ENCODE results near the gene RPH3AL. TPM values are rescaled to one million over a fixed set of nuclear protein-coding genes. Genes with fewer than 3 reads are reported as not detected.

Gene RPH3AL
- total RNA-seq, 1 donor from 2014 or later: 16.9 TPM

DNA sequence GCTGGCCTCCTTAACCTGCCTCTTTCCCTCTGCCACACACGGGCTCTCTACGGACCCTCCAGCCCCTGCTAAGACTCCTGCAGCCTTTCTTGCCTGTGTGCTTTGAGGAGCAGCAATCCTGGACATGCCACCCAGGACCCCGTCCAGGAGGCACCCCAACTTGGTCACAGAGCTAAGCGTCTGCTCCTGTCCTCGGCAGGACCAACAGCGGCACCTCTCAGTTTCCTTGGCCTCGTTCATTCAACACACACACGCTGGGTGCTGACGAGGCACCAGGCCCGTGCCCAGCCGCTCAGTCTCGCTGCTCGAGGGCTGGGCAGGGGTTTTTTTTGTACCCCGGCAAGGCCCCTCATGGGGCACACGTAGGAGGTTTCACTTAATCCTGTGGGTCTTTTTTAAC is 15.2 kb downstream of the RPH3AL start:
- Mint-ChIP-seq H3K27me3 (ENCODE audit: low read depth) (peaks cover 2% of the 10 kb centered on the region), H3K36me3 (no peaks in the 10 kb centered on the region), H3K4me1 (peaks cover 45% of the 10 kb centered on the region), H3K4me3 (no peak overlapping the region), H3K9me3 (no peaks in the 10 kb centered on the region), H3K27ac (no peak overlapping the region)
- no peak for DNase-seq (ENCODE audit: low spot score in 2 of 2, unreplicated experiment in 2 of 2)
- TF ChIP-seq, protein P1, sequence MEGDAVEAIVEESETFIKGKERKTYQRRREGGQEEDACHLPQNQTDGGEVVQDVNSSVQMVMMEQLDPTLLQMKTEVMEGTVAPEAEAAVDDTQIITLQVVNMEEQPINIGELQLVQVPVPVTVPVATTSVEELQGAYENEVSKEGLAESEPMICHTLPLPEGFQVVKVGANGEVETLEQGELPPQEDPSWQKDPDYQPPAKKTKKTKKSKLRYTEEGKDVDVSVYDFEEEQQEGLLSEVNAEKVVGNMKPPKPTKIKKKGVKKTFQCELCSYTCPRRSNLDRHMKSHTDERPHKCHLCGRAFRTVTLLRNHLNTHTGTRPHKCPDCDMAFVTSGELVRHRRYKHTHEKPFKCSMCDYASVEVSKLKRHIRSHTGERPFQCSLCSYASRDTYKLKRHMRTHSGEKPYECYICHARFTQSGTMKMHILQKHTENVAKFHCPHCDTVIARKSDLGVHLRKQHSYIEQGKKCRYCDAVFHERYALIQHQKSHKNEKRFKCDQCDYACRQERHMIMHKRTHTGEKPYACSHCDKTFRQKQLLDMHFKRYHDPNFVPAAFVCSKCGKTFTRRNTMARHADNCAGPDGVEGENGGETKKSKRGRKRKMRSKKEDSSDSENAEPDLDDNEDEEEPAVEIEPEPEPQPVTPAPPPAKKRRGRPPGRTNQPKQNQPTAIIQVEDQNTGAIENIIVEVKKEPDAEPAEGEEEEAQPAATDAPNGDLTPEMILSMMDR (IDR thresholded peaks at IDR 0.05; ENCODE audit: unreplicated experiment): no peak

DNA sequence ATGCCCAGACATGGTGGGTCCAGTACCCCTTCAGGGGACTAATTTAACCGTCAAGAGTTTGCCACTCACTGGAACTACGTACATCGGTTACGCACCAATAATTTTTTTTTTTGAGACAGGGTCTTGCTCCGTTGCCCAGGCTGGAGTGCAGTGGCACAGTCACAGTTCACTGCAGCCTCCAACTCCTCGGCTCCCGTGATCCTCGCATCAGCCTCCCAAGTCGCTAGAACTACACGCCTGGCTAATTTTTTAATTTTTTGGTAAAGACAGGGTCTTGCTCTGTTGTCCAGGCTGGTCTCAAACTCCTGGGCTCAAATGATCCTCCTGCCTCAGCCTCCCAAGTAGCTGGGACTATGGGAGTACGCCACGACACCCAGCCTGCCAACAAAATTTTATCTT is 15.6 kb downstream of the RPH3AL start:
- H3K4me1 Mint-ChIP-seq: peaks cover 49% of the 10 kb centered on the region
- H3K9me3 Mint-ChIP-seq: no peaks in the 10 kb centered on the region
- no peak overlapping the region for H3K4me3 Mint-ChIP-seq
- TF ChIP-seq, protein P1 (IDR thresholded peaks at IDR 0.05; ENCODE audit: unreplicated experiment): no peak
- H3K36me3 Mint-ChIP-seq: no peaks in the 10 kb centered on the region
- peaks cover 2% of the 10 kb centered on the region for H3K27me3 Mint-ChIP-seq (ENCODE audit: low read depth)
- no peak for DNase-seq (ENCODE audit: low spot score in 2 of 2, unreplicated experiment in 2 of 2)
- H3K27ac Mint-ChIP-seq: no peak overlapping the region

DNA sequence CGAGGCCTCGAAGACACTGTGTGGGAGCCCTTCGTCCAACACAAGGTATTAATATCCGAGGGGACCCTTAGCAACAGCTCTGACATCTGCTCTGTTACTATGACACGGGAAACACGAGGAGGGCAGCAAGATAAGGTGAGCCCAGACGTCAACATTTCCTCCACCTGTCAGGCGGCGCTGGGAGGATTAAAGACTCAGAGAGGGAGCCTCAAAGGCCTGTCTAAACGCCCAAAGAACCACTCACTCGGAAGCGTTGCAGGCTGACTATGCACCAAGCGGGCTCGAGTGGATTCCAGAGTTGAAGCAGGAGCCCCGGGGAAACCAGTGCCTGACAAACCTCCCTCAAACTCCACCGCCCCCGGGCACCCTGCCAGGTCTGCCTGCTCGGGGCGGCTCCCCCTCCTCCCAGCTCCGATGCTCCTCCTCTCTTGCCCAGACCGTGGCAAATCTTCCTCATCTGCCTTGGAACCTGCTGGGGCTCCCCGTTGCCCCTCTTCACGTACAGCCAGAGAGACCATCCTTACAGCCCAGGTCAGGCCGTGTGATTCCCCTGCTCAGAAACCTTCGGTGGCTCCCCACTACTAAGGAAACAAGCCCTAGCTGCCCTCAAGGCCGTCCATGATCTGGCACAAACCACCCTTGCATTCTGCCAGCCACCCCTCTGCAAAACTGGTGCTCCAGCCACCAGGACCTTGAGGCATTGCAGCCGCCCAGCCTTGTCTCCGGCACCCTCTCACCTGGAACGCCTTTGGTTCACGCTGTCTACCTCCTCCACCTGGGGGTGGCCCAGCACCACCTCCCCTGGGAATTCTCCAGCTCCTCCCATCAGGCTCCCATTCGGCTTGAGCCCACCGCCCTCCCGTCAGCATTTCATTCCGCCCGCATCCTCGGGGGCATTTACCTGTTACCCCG is 16.2 kb downstream of the RPH3AL start:
- TF ChIP-seq, protein P1 (IDR thresholded peaks at IDR 0.05; ENCODE audit: unreplicated experiment): no peak
- H3K27me3 Mint-ChIP-seq (ENCODE audit: low read depth): peaks cover 2% of the 10 kb centered on the region
- no peak overlapping the region for H3K4me3 Mint-ChIP-seq
- H3K36me3 Mint-ChIP-seq: no peaks in the 10 kb centered on the region
- H3K9me3 Mint-ChIP-seq: no peaks in the 10 kb centered on the region
- H3K27ac Mint-ChIP-seq: peak overlapping the region; percentile 59
- peak; percentile 67 to 76 for DNase-seq (ENCODE audit: low spot score in 2 of 2, unreplicated experiment in 2 of 2)
- H3K4me1 Mint-ChIP-seq: peaks cover 55% of the 10 kb centered on the region

DNA sequence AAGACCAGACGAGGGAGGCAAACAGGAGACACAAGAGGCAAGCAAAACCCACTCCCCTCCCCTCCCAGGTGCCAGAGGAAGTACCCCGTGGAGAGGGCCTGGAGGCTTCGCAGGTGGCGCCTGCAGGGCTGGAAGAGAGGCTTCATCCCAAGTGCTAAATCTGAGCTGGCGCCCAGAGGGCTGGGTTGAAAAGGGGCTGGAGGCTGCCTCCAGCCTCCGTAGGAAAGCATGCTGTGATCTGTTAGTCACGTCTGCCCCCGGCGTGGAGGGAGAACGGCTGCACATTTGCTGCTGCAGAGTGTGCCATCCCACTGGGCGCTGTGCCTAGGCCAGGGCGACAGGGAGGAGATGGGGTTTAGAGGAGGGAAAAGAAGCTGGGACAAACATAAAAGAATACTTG is 16.9 kb downstream of the RPH3AL start:
- H3K27me3 Mint-ChIP-seq (ENCODE audit: low read depth): peaks cover 2% of the 10 kb centered on the region
- peak overlapping the region; percentile 47 for H3K27ac Mint-ChIP-seq
- no peaks in the 10 kb centered on the region for H3K36me3 Mint-ChIP-seq
- H3K9me3 Mint-ChIP-seq: no peaks in the 10 kb centered on the region
- TF ChIP-seq, protein P1 (IDR thresholded peaks at IDR 0.05; ENCODE audit: unreplicated experiment): no peak
- no peak overlapping the region for H3K4me3 Mint-ChIP-seq
- peaks cover 62% of the 10 kb centered on the region for H3K4me1 Mint-ChIP-seq
- DNase-seq (ENCODE audit: low spot score in 2 of 2, unreplicated experiment in 2 of 2): no peak

DNA sequence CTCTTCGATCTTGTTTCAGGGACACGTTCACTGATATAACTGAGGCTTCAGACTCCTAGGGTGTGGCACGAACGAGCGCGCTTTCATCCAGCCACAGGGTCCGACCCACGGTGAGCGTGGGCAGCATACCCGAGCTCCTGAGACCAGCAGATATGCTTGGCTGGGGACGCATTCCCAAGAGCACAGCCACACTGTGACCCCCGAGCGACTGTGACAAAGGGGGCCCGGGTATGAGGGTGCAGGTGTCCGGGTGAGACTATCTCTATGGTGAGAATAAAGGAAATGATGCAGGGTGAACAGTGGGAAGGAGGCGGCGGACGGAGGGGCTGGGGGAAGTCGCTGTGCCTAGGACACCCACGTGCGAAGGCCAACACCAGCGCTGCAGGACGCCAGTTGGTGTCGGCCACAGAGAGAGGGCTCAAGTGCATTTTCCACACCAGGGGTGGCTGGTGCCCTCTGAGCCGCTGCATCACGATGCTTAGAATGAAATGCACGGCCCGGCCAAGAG is 17.6 kb downstream of the RPH3AL start:
- no peak for DNase-seq (ENCODE audit: low spot score in 2 of 2, unreplicated experiment in 2 of 2)
- no peak overlapping the region for H3K4me3 Mint-ChIP-seq

More for the DNA sequence above, 17.6 kb downstream of the RPH3AL start:
- peaks cover 67% of the 10 kb centered on the region for H3K4me1 Mint-ChIP-seq
- TF ChIP-seq, protein P1 (IDR thresholded peaks at IDR 0.05; ENCODE audit: unreplicated experiment): no peak
- no peaks in the 10 kb centered on the region for H3K9me3 Mint-ChIP-seq
- peaks cover 2% of the 10 kb centered on the region for H3K27me3 Mint-ChIP-seq (ENCODE audit: low read depth)
- no peak overlapping the region for H3K27ac Mint-ChIP-seq
- no peaks in the 10 kb centered on the region for H3K36me3 Mint-ChIP-seq

Measured in mesothelial cell of epicardium (in vitro differentiated cells).